Measurements from ENCODE around the gene FBN3.
A peak's percentile ranks its signal among the peaks of the same experiment; 100 is the strongest.
"Not testable (repeated sequence)": the region's sequence is repeated elsewhere in the genome, so short reads cannot be mapped to it uniquely, and the experiment has no call there.

The FBN3 gene

DNA sequence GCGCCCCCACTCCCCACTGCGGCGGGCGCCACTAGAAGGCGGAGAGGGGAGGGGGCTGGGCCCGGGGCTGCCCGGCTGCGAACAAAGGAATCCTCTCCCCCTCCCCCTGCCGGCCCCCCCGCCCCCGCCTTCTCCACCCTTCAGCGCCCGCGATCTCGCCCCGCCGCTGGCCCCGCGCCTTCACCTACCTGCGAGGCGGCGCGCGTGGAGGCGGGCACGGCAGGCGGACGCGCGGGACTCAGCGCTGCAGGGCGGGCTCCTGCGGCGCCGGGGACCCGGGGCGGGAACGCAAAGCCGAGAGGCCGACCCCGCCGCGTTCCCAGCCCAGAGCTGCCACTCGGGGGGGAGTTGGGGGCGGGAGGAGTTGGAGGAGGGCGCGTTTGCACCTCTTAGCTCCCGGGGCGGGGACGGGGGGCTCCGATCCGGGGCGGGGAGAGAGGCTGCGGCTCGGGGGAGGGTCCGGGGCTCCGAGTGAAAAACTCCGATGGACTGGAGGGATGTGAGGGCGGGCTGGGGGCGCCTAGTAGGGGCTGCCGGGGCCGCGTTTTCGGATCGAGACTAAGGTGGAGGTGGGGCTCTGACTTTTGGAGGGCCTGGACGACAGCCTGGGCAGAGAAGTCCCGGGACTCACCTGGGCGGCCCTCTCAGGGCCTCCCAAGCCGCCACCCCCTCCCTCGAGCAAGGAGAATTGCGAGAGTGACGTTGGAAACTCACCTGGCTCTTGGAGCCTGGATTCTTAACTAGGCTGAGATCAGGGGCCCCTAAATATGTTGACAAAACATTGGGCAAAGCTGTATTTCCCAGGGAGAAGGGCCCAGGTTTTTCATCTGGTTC, at the start of gene FBN3:
Gene FBN3 (minus strand): TSS at position 332 of the 834 bp plus-strand sequence. CDS start 2,112 bp downstream, outside the sequence.
- no peak for DNase-seq (ENCODE audit: low read depth in 2 of 2)

DNA sequence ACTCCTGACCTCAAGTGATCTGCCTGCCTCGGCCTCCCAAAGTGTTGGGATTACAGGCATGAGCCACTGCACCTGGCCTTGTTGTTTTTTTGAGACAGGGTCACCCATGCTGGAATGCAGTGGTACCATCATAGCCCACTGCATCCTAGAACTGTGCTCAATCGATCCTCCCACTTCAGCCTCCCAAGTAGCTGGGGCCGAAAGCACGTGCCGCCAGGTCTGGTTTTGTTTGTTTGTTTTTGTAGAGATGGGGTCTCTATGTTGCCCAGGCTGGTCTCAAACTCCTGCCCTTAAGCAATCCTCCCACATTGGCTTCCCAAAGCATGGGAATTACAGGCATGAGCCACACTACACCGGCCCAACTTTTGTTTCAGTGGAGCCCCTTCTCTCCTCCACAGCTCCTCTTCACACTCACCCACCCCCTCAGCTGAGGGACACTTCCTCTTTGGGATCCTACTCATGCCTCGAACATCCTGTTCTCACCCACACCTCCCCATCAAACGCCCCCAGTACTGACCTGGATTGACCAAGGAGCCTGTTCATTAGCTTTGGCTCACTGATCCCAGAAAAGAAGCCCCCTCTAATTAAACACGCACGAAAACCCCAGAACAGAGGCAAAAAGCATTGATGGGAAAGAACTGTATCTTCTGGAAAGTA, 47.0 kb upstream of the FBN3 start:
- no peak for DNase-seq (ENCODE audit: low read depth in 2 of 2)

GRCh38 chr19:8194528-8195267, 45.3 kb upstream of the FBN3 start:
- DNase-seq (ENCODE audit: low read depth in 2 of 2) = no peak

- DNase-seq (ENCODE audit: low read depth in 2 of 2) = no peak
These were observed 42.9 kb upstream of the FBN3 start for GRCh38 chr19:8192221-8192820.

GRCh38 chr19:8185343-8186068, 36.1 kb upstream of the FBN3 start:
- no peak for DNase-seq (ENCODE audit: low read depth in 2 of 2)

DNA sequence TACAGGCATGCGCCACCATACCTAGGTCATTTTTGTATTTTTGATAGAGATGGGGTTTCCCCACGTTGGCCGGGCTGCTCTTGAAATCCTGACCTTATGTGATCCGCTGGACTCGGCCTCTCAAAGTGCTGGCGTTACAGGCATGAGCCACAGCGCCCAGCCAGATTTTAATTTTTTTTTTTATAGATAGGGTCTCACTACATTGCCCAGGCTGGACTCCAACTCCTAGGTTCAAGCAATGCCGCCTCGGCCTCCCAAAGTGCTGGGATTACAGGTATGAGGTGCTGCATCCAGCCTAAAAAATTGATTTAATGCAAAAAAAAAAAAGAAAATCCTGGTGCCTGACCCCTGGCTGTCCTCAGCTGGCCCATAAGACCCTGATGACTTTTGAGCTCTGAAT, 34.9 kb upstream of the FBN3 start:
- DNase-seq (ENCODE audit: low read depth in 2 of 2) = no peak

GRCh38 chr19:8180018-8180417, 30.6 kb upstream of the FBN3 start:
- no peak for DNase-seq (ENCODE audit: low read depth in 2 of 2)

DNA sequence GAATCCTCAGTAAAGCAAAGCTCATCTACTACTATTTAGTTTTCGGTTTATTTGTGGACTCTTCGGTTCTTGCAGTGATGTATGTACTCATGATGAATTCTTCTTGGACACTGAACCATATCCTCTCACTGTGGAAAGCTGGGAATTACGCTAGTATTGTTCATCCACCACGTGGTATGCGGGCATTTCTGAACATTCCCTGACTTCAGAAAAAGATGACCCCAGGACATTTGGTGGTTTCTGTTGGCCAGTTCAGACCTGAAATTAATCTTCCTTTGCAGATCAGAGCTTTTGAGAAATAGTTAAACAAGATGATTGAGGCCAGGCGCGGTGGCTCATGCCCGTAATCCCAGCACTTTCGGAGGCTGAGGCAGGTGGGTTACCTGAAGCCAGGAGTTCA, 25.3 kb upstream of the FBN3 start:
- no peak for DNase-seq (ENCODE audit: low read depth in 2 of 2)

GRCh38 chr19:8168537-8168936, 19.1 kb upstream of the FBN3 start:
- no peak for DNase-seq (ENCODE audit: low read depth in 2 of 2)

GRCh38 chr19:8167985-8168384, 18.6 kb upstream of the FBN3 start:
- no peak for DNase-seq (ENCODE audit: low read depth in 2 of 2)

- DNase-seq (ENCODE audit: low read depth in 2 of 2) = no peak
These were observed 14.4 kb upstream of the FBN3 start for GRCh38 chr19:8163759-8164158.

- no peak for DNase-seq (ENCODE audit: low read depth in 2 of 2)
These were observed 11.8 kb upstream of the FBN3 start for GRCh38 chr19:8161135-8161646.

- DNase-seq (ENCODE audit: low read depth in 2 of 2) = not testable (repeated sequence)
These were observed 9.9 kb upstream of the FBN3 start for GRCh38 chr19:8159322-8159721.

- DNase-seq (ENCODE audit: low read depth in 2 of 2) = peak in 1 of 2 donors; percentile 33
These were observed 9.2 kb upstream of the FBN3 start for GRCh38 chr19:8158411-8159074.

DNA sequence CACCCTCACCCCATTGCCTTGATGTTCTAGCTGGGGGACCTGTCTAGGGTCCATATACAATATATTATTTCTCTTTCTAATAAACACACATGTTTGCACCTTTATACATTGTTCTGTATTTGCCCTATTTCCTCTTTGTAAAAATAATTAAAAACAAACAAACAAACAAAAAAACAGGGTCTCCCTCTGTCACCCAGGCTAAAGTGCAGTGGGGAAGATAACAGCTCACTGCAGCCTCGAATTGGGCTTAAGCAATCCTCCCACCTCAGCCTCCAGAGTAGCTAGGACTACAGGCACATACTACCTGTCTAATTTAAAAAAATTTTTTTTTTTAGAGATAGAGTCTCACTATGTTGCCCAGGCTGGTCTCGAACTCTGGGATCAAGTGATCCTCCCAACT, 5.9 kb upstream of the FBN3 start:
- DNase-seq (ENCODE audit: low read depth in 2 of 2) = no peak

DNA sequence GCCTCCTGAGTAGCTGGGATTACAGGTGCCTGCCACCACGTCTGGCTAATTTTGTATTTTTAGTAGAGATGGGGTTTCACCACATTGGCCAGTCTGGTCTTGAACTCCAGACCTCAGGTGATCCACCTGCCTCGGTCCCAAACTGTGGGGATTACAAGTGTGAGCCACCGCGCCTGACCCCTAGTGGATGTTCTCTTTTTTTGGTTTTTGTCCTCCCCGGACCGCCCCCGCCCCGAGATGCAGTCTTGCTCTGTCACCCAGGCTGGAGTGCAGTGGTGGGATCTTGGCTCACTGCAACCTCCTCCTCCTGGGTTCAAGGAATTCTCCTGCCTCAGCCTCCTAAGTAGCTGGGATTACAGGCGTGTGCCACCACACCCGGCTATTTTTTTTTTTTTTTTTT, 4.6 kb upstream of the FBN3 start:
- not testable (repeated sequence) for DNase-seq (ENCODE audit: low read depth in 2 of 2)

- no peak for DNase-seq (ENCODE audit: low read depth in 2 of 2)
These were observed 2.3 kb upstream of the FBN3 start for GRCh38 chr19:8151767-8152035.

DNA sequence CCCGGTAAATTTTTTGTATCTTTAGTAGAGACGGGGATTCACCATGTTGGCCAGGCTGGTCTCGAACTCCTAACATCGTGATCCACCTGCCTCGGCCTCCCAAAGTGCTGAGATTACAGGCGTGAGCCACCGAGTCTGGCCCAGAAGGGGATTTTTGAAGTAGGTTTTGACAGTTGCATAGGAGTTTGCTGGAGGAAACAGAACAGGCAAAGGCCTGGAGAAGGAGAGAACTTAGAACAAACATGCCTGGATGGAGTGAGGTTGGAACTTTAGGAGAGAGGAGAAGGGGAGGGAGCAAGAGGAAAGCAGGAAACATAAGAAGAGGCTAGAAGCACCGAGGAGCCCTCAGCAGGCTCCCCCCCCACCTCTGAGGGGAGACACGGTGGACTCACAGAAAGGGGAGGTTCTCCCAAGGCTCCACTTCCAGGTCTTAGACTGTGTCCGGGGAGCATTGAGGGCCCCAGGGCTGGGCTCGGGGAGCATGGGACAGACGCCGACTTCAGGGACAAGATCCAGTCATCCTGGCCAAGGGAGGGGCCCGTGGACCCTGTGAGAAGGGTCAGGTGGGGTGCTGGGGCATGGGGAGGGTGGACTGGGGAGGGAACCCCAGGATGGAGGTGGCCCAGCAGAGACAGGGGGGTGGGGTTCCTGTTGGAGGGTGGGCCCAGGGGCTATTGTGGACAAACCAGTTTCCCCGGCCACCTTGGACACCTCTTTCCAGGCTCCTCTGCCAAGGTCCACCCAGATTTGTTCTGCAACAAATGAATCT, 1.8 kb upstream of the FBN3 start:
- no peak for DNase-seq (ENCODE audit: low read depth in 2 of 2)

DNA sequence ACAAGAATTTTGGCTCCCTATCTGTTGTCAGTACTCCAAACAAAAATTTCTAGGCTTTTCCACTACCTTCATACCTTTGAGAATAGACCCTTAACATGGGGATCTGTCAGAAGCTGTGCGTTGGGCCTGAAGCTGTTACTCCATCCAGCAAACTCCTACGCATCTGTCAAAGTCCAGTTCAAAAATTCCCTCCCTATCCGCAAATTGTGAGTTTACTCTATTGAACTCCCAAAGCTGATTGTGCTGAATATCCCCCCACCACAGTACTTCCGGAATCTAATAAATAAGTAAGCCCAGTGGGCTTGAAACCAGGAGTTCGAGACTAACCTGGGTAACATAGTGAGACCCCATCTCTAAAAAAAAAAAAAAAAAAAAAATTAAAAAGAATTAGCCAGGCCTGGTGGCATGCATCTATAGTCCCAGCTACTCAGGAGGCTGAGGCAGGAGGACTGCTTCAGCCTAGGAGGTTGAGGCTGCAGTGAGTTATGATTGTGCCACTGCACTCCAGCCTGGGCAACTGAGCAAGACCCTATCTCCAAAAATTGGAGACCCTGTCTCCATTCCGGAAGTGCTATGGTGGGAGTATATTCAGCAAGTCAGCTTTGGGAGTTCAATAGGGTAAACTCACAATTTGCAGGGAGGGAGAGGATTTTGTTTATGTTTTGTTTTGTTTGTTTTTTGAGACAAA, 930 bp upstream of the FBN3 start:
- no peak for DNase-seq (ENCODE audit: low read depth in 2 of 2)
